Limb (tissue), 2 donors: Measurements from ENCODE around the gene SLC35F1.

ENCODE experiments used
- DNase-seq, 2 donors: peaks; one replicate each; pipeline ENCODE4 v3.0.0-alpha.2; 2016; ENCODE audit errors: extremely low spot score in 2 of 2

Gene SLC35F1

DNA sequence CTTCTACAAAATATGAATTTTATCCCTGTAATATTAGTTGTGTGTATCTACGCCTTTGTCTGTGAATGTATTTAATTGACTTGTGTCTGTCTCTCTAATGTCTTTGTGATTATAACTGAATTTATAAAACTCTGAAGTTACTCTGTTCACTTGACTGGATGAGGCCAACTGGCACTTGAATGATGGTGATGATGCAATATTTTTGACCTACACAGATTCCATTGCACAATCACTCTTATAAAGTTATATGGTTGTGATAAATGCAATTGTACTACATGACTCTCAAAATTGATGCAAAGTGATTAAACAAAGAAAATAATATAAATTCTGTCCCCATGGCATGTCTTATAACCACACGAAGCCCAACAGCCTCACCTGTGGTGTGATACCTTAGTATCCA lies 353.8 kb downstream of the SLC35F1 start:
- DNase-seq, result no peak

DNA sequence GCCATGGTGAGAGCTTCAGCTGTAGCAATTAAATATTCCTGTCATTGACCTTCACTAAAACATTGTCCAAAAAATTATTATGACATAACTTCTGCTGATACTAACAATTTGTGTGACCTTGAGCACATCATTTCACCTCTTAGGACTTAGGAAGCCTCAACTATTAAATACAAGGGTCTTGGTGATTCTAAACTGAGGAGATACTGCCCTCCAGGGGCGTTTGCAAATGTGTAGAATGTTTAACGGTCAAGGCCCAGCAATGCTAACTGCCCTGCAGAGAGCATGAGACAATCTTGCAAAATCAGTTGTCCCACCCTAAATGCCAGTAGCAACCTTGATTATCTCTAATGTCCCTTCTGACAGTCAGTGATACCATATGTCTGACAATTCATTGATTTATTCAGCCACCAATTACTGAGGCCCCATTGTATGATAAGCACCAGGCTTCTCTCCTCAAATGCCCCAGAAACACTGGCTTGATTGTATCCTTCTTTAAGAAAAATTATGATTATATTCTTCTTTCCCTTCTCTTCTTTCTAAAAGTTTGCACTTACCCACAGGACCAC lies 356.9 kb downstream of the SLC35F1 start:
- peak in 1 of 2 donors; percentile 51 for DNase-seq

DNA sequence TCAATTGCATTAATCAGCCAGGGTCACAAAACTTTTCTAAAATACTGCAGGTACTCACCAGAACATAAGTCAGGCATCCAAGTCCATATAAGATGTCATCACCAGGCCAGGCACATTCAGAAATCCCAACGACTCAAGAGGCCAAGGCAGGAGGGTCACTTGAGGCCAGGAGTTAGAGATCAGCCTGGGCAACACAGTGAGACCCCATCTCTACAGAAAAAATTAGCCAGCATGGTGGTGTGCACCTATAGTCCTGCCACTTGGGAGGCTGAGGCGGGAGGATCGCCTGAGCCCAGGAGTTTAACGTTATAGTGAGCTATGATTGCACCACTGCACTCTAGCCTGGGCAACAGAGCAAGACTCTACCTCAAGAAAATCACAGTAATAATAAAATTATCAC lies 362.6 kb downstream of the SLC35F1 start:
- DNase-seq, result no peak

DNA sequence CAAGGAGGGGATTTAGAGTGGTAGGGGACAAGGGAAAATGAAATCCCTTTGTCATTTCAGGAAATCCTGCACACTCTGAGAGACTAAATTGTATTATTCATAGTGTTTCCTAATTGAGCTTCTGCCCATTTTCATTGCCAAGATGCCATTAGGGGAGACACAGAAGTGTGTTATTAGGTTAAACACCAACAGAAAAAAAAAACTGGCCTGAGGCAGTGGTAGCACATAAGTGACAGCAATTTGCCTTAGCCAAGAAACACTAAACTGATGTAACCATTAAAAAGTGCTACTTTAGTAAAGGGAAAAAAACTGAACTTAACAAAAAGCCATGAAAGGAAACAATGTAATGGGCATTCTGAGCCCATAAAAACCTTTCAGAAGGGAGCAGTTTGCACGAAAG lies 370.6 kb downstream of the SLC35F1 start:
- no peak for DNase-seq

- no peak for DNase-seq
These were observed 373.1 kb downstream of the SLC35F1 start for GRCh38 chr6:118280210-118280609.

DNA sequence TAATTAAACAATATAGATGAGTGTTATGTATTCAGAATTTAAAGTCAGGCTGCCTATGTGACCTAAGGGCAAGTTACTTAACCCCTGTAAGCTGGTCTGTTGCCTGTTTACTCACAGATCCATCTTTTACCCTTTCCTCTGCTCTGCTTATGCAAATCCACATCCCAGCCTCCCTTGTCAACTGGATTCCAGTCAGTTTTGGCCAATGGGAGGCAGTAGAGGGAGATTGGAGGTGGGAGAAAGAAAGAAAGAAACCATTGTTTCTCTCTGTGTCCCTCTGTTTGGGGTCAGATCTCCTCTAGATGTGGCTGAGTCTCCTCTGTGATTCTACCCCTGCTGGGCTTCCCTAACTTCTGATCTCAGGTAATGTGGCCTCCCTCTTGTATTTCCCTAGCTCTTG lies 374.2 kb downstream of the SLC35F1 start:
- no peak for DNase-seq

- peak; percentile 42 to 81 for DNase-seq
These were observed 376.7 kb downstream of the SLC35F1 start for GRCh38 chr6:118283766-118284165.

- no peak for DNase-seq
These were observed 377.8 kb downstream of the SLC35F1 start for GRCh38 chr6:118284736-118285360.

DNA sequence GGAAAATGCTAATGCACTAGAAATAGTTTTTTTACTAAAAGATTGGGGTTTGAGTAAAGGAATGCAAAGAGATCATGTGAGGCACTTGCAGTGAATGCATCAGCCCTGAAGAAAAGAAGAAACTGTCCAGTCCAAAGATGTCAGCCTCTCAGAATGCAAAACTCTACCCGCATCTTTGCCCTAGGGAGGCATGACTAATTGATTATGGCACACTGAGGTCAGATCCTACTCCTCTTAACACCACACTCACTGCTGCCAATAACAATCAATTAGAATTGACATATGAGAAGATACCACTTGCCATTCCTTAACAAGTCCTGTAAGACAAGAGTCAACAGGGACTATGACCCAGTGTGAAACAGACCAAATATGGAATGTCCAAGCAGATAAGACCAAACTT lies 378.7 kb downstream of the SLC35F1 start:
- no peak for DNase-seq

GRCh38 chr6:118288355-118289124 lies 381.5 kb downstream of the SLC35F1 start:
- no peak for DNase-seq

GRCh38 chr6:118292558-118292957 lies 385.5 kb downstream of the SLC35F1 start:
- no peak for DNase-seq

- no peak for DNase-seq
These were observed 387.8 kb downstream of the SLC35F1 start for GRCh38 chr6:118294906-118295305.

- no peak for DNase-seq
These were observed 388.3 kb downstream of the SLC35F1 start for GRCh38 chr6:118295336-118295735.

- no peak for DNase-seq
These were observed 389.3 kb downstream of the SLC35F1 start for GRCh38 chr6:118296129-118296901.

DNA sequence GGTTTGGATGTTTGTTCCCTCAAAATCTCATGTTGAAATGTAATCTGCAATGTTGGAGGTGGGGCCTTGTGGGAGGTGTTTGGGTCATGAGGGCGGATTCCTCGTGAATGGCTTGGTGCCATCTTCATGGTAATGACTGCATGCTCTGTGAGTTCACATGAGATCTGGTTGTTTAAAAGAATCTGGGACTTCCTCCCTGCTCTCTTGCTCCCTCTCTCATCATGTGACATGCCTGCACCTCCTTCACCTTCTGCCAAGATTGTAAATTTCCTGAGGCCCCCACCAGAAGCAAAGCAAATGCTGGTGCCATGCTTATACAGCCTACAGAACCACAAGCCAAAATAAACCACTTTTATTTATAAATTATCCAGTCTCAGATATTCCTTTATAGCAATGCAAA lies 390.8 kb downstream of the SLC35F1 start:
- DNase-seq, result no peak

DNA sequence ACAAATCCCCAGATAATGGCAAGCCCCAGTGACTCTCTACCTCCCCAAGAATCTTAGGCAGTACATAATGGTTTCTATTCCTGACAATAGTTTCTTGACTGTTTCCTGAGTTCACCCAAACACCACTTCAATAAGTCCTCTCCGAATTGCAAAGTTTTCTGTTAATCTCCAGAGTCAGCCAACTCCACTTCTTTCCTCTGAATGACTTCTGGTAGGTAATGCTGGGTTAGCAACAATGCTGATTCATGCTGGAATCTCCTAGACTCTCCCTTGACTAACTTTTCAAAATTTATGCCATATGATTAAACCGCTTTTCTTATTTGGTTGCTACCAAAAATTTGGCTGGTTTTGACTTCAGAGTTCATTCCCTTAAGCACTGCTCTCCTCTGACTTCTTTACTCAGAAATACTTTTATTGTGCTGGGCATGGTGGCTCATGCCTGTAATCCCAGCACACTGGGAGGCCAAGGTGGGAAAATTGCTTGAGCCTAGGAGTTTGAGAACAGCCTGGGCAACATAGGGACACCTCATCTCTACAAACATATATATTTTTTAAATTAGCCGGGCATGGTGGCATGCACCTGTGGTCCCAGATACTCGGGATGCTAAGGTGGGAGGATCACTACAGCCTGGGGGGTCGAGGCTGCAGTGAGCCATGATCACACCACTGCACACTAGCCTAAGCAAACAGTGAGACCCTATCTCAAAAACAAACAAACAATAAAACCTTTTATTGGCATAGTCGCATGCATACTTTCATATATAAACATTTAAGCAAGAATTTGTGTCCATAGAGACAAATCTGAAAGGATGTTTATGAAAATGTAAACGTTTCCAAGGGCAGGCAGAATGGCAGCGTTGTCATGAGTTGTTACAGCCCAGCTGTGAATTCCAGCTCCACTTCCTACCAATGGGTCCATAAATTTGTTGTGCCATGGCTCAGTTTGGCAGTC lies 391.7 kb downstream of the SLC35F1 start:
- DNase-seq, result no peak

GRCh38 chr6:118299457-118299856 lies 392.4 kb downstream of the SLC35F1 start:
- DNase-seq, result no peak

GRCh38 chr6:118304321-118304720 lies 397.3 kb downstream of the SLC35F1 start:
- no peak for DNase-seq

DNA sequence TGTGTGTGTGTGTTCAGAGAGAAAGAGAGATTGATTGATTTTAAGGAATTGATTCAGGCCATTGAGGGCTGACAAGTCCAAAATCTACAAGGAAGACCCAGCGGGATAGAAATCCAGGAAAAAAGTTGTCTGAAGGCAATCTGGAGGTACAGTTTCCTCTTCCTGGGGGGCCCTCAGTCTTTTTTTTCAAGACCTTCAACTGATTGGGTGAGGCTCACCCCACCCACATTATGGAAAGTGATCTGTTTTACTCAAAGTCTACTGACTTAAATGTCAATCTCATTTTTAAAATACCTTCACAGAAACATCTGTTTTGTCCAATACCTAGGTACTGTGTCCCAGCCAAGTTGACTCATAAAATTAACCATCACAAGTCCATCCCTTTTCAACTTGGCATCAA lies 398.0 kb downstream of the SLC35F1 start:
- DNase-seq, result no peak

- no peak for DNase-seq
These were observed 399.6 kb downstream of the SLC35F1 start for GRCh38 chr6:118306392-118307238.
